Spleen (tissue), 7 donors: ENCODE measurements around the gene FUT3.
A peak's percentile ranks its signal among the peaks of the same experiment; 100 is the strongest.

ENCODE experiments used
- CTCF ChIP-seq, 11 experiments: fragments of 200-600 bp in 7 of 11; fragments of 450-650 bp in 4 of 11; sonication (generic) in 4 of 11; IDR thresholded peaks in 8 of 11; conservative IDR thresholded peaks in 3 of 11; 1 replicate in 7 of 11; 2 replicates in 4 of 11; pipeline versions ENCODE4 v1.4.0 to v1.8.0; 2016 to 2021; ENCODE audit warnings: antibody characterized with exemption in 11 of 11, inconsistent platforms in 4 of 11, mild to moderate bottlenecking in 1 of 11
- POLR2A ChIP-seq, 3 donors: fragments of 450-650 bp; IDR thresholded peaks; one replicate each; pipeline ENCODE4 v1.5.1; 2017; ENCODE audit warnings: antibody characterized with exemption in 3 of 3, mild to moderate bottlenecking in 1 of 3
- POLR2AphosphoS5 ChIP-seq, 3 donors: sonication (generic); formaldehyde crosslinking; IDR thresholded peaks; one replicate each; pipeline ENCODE4 v1.5.1; 2017; ENCODE audit warnings: antibody characterized with exemption in 3 of 3
- donor health status: DM: no; HTN: no; CAD: no; lungs with moderate emphysema.
- donor health status: DM: no; HTN: no; CAD: no.
- donor health status: DM: no; HTN: no; CAD: no.

- peak; percentile 74 to 96 (median 91) for TF ChIP-seq CTCF (IDR thresholded peaks at IDR 0.05 in 8 of 11, conservative IDR thresholded peaks at IDR 0.05 in 3 of 11)
- TF ChIP-seq POLR2A (IDR thresholded peaks at IDR 0.05) = no peak
- TF ChIP-seq POLR2AphosphoS5 (IDR thresholded peaks at IDR 0.05) = peak; percentile 44 to 79 (median 65)
These were observed 47.3 kb downstream of the FUT3 start for GRCh38 chr19:5803752-5804515.
